Psoas muscle (tissue), 8 donors: Measurements from ENCODE around the gene C2orf49. TPM values are rescaled to one million over a fixed set of nuclear protein-coding genes. Genes with fewer than 3 reads are reported as not detected.

ENCODE experiments used
- ATAC-seq, 4 donors: fragments of 200-7000 bp; cut with Tn5 transposase; one replicate each; pipeline ENCODE4 v1.9.1; 2020; ENCODE audit warnings: moderate library complexity in 3 of 4, mild to moderate bottlenecking in 2 of 4
- DNase-seq, 2 donors: peaks; one replicate each; pipeline ENCODE4 v3.0.0-alpha.2; 2020
- H3K27ac ChIP-seq: fragments of 200-600 bp; one replicate; pipeline ENCODE4 v1.8.0; 2022
- H3K27me3 ChIP-seq, 3 donors: fragments of 200-600 bp in 1 of 3; one replicate each; pipeline versions ENCODE4 v1.6.1 to v1.8.0; 2013 to 2022; ENCODE audit warnings: low read length in 2 of 3, mild to moderate bottlenecking in 2 of 3, moderate library complexity in 1 of 3; ENCODE audit not compliant: insufficient read depth in 3 of 3
- H3K36me3 ChIP-seq, 2 donors: fragments of 200-600 bp in 1 of 2; one replicate each; pipeline versions ENCODE4 v1.6.1 to v1.8.0; 2013 to 2022; ENCODE audit warnings: low read depth in 1 of 2, mild to moderate bottlenecking in 1 of 2, moderate library complexity in 1 of 2; ENCODE audit not compliant: insufficient read depth in 1 of 2
- H3K4me1 ChIP-seq: fragments of 200-600 bp; one replicate; pipeline ENCODE4 v1.8.0; 2022
- H3K4me3 ChIP-seq: fragments of 200-600 bp; one replicate; pipeline ENCODE4 v1.8.0; 2022; ENCODE audit warnings: mild to moderate bottlenecking
- H3K9me3 ChIP-seq: fragments of 200-600 bp; one replicate; pipeline ENCODE4 v1.8.0; 2022
- CTCF ChIP-seq: fragments of 200-600 bp; IDR thresholded peaks from one replicate; pipeline ENCODE4 v1.8.0; 2022; ENCODE audit warnings: antibody characterized with exemption
- WGBS, 3 donors: extraction: QIAGEN DNeasy Blood & Tissue Kit; methylation state at CpG; one replicate each; pipeline versions ENCODE4 v1.1.6 to v1.1.7; 2013; 5-methylcytosine and 5-hydroxymethylcytosine counted together
- intact Hi-C, 2 donors: fragments of 100-400 bp; cut with DNase I; formaldehyde crosslinking; loops; one replicate each; pipeline versions ENCODE4 v1.11.0 to v1.14.2; 2022
- long read RNA-seq, 2 donors: library from polyadenylated mRNA; unstranded; transcript quantifications; one replicate each; pipeline ENCODE4 v2.0.0, GENCODE V29; 2021
- polyA plus RNA-seq, 3 donors: library from polyadenylated mRNA; stranded (reverse); fragments of 200-250 nt; gene quantifications; one replicate each; pipeline ENCODE4 v1.2.3, GENCODE V29; 2013
- total RNA-seq, 4 donors: library from RNA; stranded (reverse); fragmentation: NEBNext Ultra II Directional in 2 of 4; extraction: Animal tissue kit (Norgen Biotek cat#: 25700) in 2 of 4; gene quantifications; one replicate each; pipeline versions ENCODE4 v1.2.1 to v1.2.4, GENCODE V29; 2021 to 2023
- donor health status: healthy with polysubstance abuse.
- donor health status: DM: no; HTN: no; CAD: no; lungs with moderate emphysema.
- donor health status: Bipolar disorder and iron deficiency.
- donor health status: healthy.
- donor health status: DM: yes; HTN: yes; CAD: no.
- donor health status: DM: no; HTN: no; CAD: no.
- donor health status: DM: no; HTN: no; CAD: no.
- donor health status: DM: yes; HTN: yes; CAD: no.

The C2orf49 gene
- total RNA-seq (10 to 100 TPM; 14.8 to 19.4 (median 15.5) TPM), polyA plus RNA-seq (10 to 100 TPM; 13.2 to 24.6 (median 14.3) TPM)
- long read RNA-seq, donor 1, full-length matches to known transcripts = 10 of 11 reads
- long read RNA-seq, donor 1, partial matches to known transcripts = 0 of 11 reads
- long read RNA-seq, donor 1, other reads (novel, unspliced or antisense) = 1 of 11 reads
- long read RNA-seq, donor 2, full-length matches to known transcripts = 19 of 23 reads
- long read RNA-seq, donor 2, partial matches to known transcripts = 1 of 23 reads
- long read RNA-seq, donor 2, other reads (novel, unspliced or antisense) = 3 of 23 reads

GRCh38 chr2:105337122-105338019 lies at the start of gene C2orf49:
C2orf49 (plus strand) TSS chr2:105337540; CDS start chr2:105337588, 48 bp downstream.
- WGBS, 3 donors = 0 to 1% (median 0%) methylated on average over 49 to 58 of the region's 58 CpGs
- peak; percentile 90 to 93 for DNase-seq

GRCh38 chr2:105287692-105288091 lies 49.6 kb upstream of the C2orf49 start:
- 56 to 65% (median 61%) methylated on average over 5 of the region's 5 CpGs for WGBS, 3 donors
- Histone ChIP-seq H3K27me3 (no peaks in the 10 kb centered on the region), H3K4me3 (no peak overlapping the region), H3K36me3 (peaks cover 6 to 93% of the 10 kb centered on the region in 2 donors), H3K4me1 (no peaks in the 10 kb centered on the region), H3K27ac (no peak overlapping the region), H3K9me3 (no peaks in the 10 kb centered on the region)
- DNase-seq (peak in 1 of 2 donors; percentile 22), ATAC-seq (peak in 2 of 4 donors; percentile 56 to 58)
- TF ChIP-seq CTCF = peak; percentile 48
- intact Hi-C loops = no loop called here

More at GRCh38 chr2:105337122-105338019, at the start of gene C2orf49:
- H3K27me3 ChIP-seq = no peaks in the 10 kb centered on the region
- no peaks in the 10 kb centered on the region for H3K9me3 ChIP-seq
- H3K36me3 ChIP-seq = peaks cover 7 to 40% of the 10 kb centered on the region in 2 donors
- H3K4me3 ChIP-seq = peak within 1 kb of the TSS; percentile 91
- peak; percentile 95 to 99 (median 96) for ATAC-seq
- intact Hi-C loops = no loop called here
- peak within 1 kb of the TSS; percentile 94 for H3K27ac ChIP-seq
- no peak for TF ChIP-seq CTCF
- peaks cover 14% of the 10 kb centered on the region for H3K4me1 ChIP-seq

- no peaks in the 10 kb centered on the region for H3K4me1 ChIP-seq
- no peak overlapping the region for H3K4me3 ChIP-seq
- no peak for TF ChIP-seq CTCF
- intact Hi-C loops = no loop called here
- no peak for DNase-seq
- H3K9me3 ChIP-seq = no peaks in the 10 kb centered on the region
- H3K36me3 ChIP-seq = peaks cover 6 to 95% of the 10 kb centered on the region in 2 donors
- no peak overlapping the region for H3K27ac ChIP-seq
- H3K27me3 ChIP-seq = no peaks in the 10 kb centered on the region
- WGBS, 3 donors = 83 to 93% (median 90%) methylated on average over 7 of the region's 7 CpGs
- ATAC-seq = no peak
Measured at GRCh38 chr2:105288133-105288532, 49.2 kb upstream of the C2orf49 start.

- Histone ChIP-seq H3K4me1 (no peaks in the 10 kb centered on the region), H3K9me3 (no peaks in the 10 kb centered on the region), H3K27ac (no peak overlapping the region), H3K36me3 (peaks cover 6 to 90% of the 10 kb centered on the region in 2 donors), H3K27me3 (no peaks in the 10 kb centered on the region), H3K4me3 (no peak overlapping the region)
- no peak for TF ChIP-seq CTCF
- ATAC-seq (no peak), DNase-seq (no peak)
- 94 to 97% (median 95%) methylated on average over 6 of the region's 6 CpGs for WGBS, 3 donors
- intact Hi-C loops = no loop called here
Measured at GRCh38 chr2:105290981-105291660, 46.2 kb upstream of the C2orf49 start.
